A673 (cell line): ENCODE results near the gene PYM1. TPM values are rescaled to one million over a fixed set of nuclear protein-coding genes. Genes with fewer than 3 reads are reported as not detected.

Experiments
- BruUV-seq: library from RNA; stranded (reverse); fragments of 400-500 nt; replicated peaks from 2 replicates; lab custom pipeline; 2021; lab: Mats Ljungman, UMichigan
- CTCF ChIA-PET: fragments of 300-600 bp; sonication (Branson Sonifier 250); formaldehyde crosslinking; loops from one replicate; lab custom pipeline; 2022; ENCODE audit warnings: antibody characterized with exemption; lab: Charles Lee
- POLR2A ChIA-PET: fragments of 300-600 bp; sonication (Branson Sonifier 250); formaldehyde crosslinking; loops from one replicate; lab custom pipeline; 2022; ENCODE audit warnings: antibody characterized with exemption; ENCODE audit not compliant: low non-redundant PET; lab: Charles Lee
- DNase-seq: peaks from one replicate; pipeline ENCODE4 v3.0.0-alpha.2; 2015; ENCODE audit warnings: low spot score
- H3K27ac ChIP-seq: fragments of 200-600 bp; sonication (generic); 2 replicates; pipeline ENCODE4 v1.5.1; 2016; ENCODE audit warnings: mixed run types, low read depth, mild to moderate bottlenecking, mixed read lengths, antibody characterized with exemption, low read length; ENCODE audit not compliant: poor library complexity, severe bottlenecking
- H3K27me3 ChIP-seq: fragments of 200-600 bp; sonication (generic); replicated peaks from 2 replicates; pipeline ENCODE4 v1.6.1; 2017; ENCODE audit warnings: mixed run types, low read depth, mild to moderate bottlenecking, mixed read lengths, antibody characterized with exemption, low read length; ENCODE audit not compliant: insufficient read depth, poor library complexity
- H3K36me3 ChIP-seq: fragments of 200-600 bp; sonication (generic); 2 replicates; pipeline ENCODE4 v1.6.1; 2016; ENCODE audit warnings: mixed run types, mild to moderate bottlenecking, mixed read lengths, antibody characterized with exemption, low read length; ENCODE audit not compliant: insufficient read depth, poor library complexity, severe bottlenecking
- H3K4me1 ChIP-seq: fragments of 200-600 bp; sonication (generic); 2 replicates; pipeline ENCODE4 v1.6.1; 2017; ENCODE audit warnings: mixed run types, mild to moderate bottlenecking, mixed read lengths, antibody characterized with exemption, low read length; ENCODE audit not compliant: insufficient read depth, poor library complexity, severe bottlenecking
- H3K4me3 ChIP-seq: fragments of 200-600 bp; sonication (generic); 2 replicates; pipeline ENCODE4 v1.5.1; 2016; ENCODE audit warnings: low read depth, mixed run types, mild to moderate bottlenecking, mixed read lengths, low read length; ENCODE audit not compliant: poor library complexity, severe bottlenecking
- H3K9me3 ChIP-seq: fragments of 200-600 bp; sonication (generic); 2 replicates; pipeline ENCODE4 v1.6.1; 2016; ENCODE audit warnings: mixed run types, low read depth, mild to moderate bottlenecking, mixed read lengths, antibody characterized with exemption, low read length; ENCODE audit not compliant: poor library complexity, severe bottlenecking
- EZH2 ChIP-seq: fragments of 200-600 bp; sonication (generic); IDR thresholded peaks from 2 replicates; pipeline ENCODE4 v1.6.1; 2017; ENCODE audit warnings: borderline replicate concordance, low read depth, mild to moderate bottlenecking, mixed read lengths, antibody characterized with exemption, low read length; ENCODE audit not compliant: poor library complexity, severe bottlenecking
- intact Hi-C: fragments of 100-400 bp; cut with micrococcal nuclease; formaldehyde crosslinking; loops from one replicate; pipeline ENCODE4 v1.10.0; 2022; ENCODE audit not compliant: unreplicated experiment
- total RNA-seq: library from RNA; stranded (reverse); gene quantifications from 2 replicates; pipeline ENCODE4 v1.2.3, GENCODE V29; 2021
- TF ChIP-seq, protein P1 (sequence below): fragments of 300-800, 200-600 bp; sonication (generic); conservative IDR thresholded peaks from 2 replicates; pipeline ENCODE4 v1.5.1; 2017; ENCODE audit warnings: low read depth, mild to moderate bottlenecking, antibody characterized with exemption, low read length, moderate library complexity, mixed read lengths

Gene PYM1
- total RNA-seq, 1 experiment from 2014 or later: 24.6 TPM

DNA sequence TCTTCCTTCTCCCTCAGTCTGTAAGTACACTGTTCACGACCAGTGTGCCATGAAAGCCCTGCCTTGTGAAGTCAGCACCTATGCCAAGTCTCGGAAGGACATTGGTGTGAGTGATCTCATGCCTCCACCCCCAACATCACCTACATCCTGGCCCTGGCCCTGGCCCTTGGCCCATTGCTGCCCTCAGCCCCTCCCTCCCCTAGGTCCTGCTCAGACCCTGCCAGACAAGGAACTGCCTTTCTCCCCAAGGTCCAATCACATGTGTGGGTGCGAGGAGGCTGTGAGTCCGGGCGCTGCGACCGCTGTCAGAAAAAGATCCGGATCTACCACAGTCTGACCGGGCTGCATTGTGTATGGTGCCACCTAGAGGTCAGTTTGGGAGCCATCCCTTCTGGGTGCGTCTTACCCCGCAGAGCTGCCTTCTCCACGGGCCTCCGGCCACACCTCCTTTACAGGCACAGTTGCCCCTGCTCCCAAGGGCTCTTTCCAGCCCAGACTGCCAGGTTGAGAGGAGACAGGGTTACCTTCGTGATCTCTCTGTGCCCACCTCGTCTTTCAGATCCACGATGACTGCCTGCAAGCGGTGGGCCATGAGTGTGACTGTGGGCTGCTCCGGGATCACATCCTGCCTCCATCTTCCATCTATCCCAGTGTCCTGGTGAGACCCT lies 12.5 kb upstream of the PYM1 start:
- peak; percentile 85 for DNase-seq
- no TSS peak for BruUV-seq

DNA sequence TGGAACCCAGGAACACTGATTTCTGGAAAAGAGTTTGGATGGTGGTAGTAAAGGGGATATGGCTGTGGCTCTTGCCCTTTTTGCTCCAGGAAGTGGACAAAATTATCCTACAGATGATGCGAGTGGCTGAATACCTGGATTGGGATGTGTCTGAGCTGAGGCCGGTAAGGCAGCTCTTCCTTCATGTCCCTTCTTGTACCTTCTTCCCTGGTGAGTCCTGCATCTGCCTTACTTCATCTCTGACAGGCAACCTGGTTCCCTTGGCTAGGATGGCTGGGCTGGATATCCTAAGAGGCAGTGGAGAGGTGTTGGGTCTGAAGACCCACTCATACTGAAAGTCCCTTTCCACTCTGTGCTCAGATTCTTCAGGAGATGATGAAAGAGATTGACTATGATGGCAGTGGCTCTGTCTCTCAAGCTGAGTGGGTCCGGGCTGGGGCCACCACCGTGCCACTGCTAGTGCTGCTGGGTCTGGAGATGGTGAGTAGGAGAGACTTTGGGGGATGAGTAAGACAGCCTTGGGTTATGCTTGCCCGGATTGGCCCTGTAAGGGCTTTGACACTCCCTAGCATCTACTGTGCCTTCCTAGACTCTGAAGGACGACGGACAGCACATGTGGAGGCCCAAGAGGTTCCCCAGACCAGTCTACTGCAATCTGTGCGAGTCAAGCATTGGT lies 11.3 kb upstream of the PYM1 start:
- Histone ChIP-seq H3K4me3 (no peak overlapping the region), H3K4me1 (peaks cover 5% of the 10 kb centered on the region), H3K9me3 (no peaks in the 10 kb centered on the region), H3K27ac (no peak overlapping the region), H3K36me3 (no peaks in the 10 kb centered on the region), H3K27me3 (no peaks in the 10 kb centered on the region)
- BruUV-seq: no TSS peak
- DNase-seq: no peak
- ChIA-PET CTCF (interaction anchor here (1.9 to 2.0 kb wide), 2 partner anchors 9 to 35 kb away, joined by 6 to 7 read pairs; partner anchors contain the start of gene RAB5B), POLR2A (no interaction called here)
- intact Hi-C loops: loop anchor here (2.0 kb wide), 1 partner anchor 200 kb away; no protein-coding TSS in a partner anchor
- TF ChIP-seq EZH2: no peak
- TF ChIP-seq, protein P1, sequence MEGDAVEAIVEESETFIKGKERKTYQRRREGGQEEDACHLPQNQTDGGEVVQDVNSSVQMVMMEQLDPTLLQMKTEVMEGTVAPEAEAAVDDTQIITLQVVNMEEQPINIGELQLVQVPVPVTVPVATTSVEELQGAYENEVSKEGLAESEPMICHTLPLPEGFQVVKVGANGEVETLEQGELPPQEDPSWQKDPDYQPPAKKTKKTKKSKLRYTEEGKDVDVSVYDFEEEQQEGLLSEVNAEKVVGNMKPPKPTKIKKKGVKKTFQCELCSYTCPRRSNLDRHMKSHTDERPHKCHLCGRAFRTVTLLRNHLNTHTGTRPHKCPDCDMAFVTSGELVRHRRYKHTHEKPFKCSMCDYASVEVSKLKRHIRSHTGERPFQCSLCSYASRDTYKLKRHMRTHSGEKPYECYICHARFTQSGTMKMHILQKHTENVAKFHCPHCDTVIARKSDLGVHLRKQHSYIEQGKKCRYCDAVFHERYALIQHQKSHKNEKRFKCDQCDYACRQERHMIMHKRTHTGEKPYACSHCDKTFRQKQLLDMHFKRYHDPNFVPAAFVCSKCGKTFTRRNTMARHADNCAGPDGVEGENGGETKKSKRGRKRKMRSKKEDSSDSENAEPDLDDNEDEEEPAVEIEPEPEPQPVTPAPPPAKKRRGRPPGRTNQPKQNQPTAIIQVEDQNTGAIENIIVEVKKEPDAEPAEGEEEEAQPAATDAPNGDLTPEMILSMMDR: no peak

More for the DNA sequence above, 12.5 kb upstream of the PYM1 start:
- H3K4me1 ChIP-seq: no peaks in the 10 kb centered on the region
- ChIA-PET POLR2A (no interaction called here), CTCF (interaction anchor here (0.6 to 2.0 kb wide), 8 partner anchors 9 to 202 kb away, joined by 3 to 7 read pairs (median 4); partner anchors contain the start of genes ORMDL2, RAB5B and SARNP)
- TF ChIP-seq, protein P1: peak; percentile 95
- no peak for TF ChIP-seq EZH2
- no peaks in the 10 kb centered on the region for H3K27me3 ChIP-seq
- intact Hi-C loops: no loop called here
- H3K27ac ChIP-seq: no peak overlapping the region
- H3K36me3 ChIP-seq: no peaks in the 10 kb centered on the region
- no peaks in the 10 kb centered on the region for H3K9me3 ChIP-seq
- H3K4me3 ChIP-seq: no peak overlapping the region

DNA sequence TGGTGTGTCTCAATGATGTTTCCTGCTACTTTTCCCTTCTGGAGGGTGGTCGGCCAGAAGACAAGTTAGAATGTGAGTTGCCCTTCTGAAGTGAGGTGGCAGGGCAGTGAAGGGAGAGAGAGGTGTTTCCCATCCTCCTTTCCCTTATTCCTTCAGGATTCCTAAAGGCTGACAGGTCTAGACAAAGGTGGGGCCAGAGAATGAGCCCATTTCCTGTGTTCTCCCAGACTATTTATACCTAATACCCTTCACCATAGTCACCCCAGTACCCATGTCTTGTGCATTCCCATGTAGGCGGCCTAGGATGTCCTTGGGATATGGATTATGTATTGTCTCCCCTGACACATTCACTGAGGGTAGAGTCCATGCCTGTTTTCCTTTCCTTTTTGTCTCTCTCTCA lies 10.3 kb upstream of the PYM1 start:
- H3K27ac ChIP-seq: no peak overlapping the region
- peaks cover 15% of the 10 kb centered on the region for H3K4me1 ChIP-seq
- H3K27me3 ChIP-seq: no peaks in the 10 kb centered on the region
- ChIA-PET POLR2A (no interaction called here), CTCF (no interaction called here)
- no TSS peak for BruUV-seq
- H3K36me3 ChIP-seq: no peaks in the 10 kb centered on the region
- no peak overlapping the region for H3K4me3 ChIP-seq
- no peak for DNase-seq
- intact Hi-C loops: loop anchor here (2.0 kb wide), 1 partner anchor 199 kb away; no protein-coding TSS in a partner anchor
- H3K9me3 ChIP-seq: no peaks in the 10 kb centered on the region
- TF ChIP-seq, protein P1: no peak
- no peak for TF ChIP-seq EZH2
